Muscle of back (tissue), 13 donors: ENCODE results near the gene MYBL2. TPM values are rescaled to one million over a fixed set of nuclear protein-coding genes. Genes with fewer than 3 reads are reported as not detected.
"Not testable (repeated sequence)": the region's sequence is repeated elsewhere in the genome, so short reads cannot be mapped to it uniquely, and the experiment has no call there.

ENCODE experiments used
- DNase-seq, 3 donors: peaks; one replicate each; pipeline versions ENCODE4 v3.0.0 to v3.0.0-alpha.2; 2013
- long read RNA-seq, 9 donors: transcript quantifications; one replicate each; lab custom pipeline, GENCODE V29; 2026
- polyA plus RNA-seq, 10 donors: library from polyadenylated mRNA; unstranded; fragments of 120-200 nt; gene quantifications; one replicate each; pipeline ENCODE4 v1.2.1, GENCODE V29; 2013; ENCODE audit not compliant: insufficient read length in 10 of 10

Gene MYBL2
- 10 to 100 TPM; 10.8 to 26.4 (median 16.0) TPM for polyA plus RNA-seq
- long read RNA-seq, donor 1, partial matches to known transcripts, result 0 of 2 reads
- long read RNA-seq, donor 1, other reads (novel, unspliced or antisense), result 0 of 2 reads
- long read RNA-seq, donor 2, partial matches to known transcripts, result 0 of 3 reads
- long read RNA-seq, donor 2, other reads (novel, unspliced or antisense), result 0 of 3 reads
- long read RNA-seq, donor 3, result 0 reads
- long read RNA-seq, donor 4, result 0 reads
- long read RNA-seq, donor 5, partial matches to known transcripts, result 0 of 1 reads
- long read RNA-seq, donor 5, other reads (novel, unspliced or antisense), result 0 of 1 reads
- long read RNA-seq, donor 6, partial matches to known transcripts, result 0 of 1 reads
- long read RNA-seq, donor 6, other reads (novel, unspliced or antisense), result 0 of 1 reads
- long read RNA-seq, donor 7, result 0 reads
- long read RNA-seq, donor 8, partial matches to known transcripts, result 0 of 4 reads
- long read RNA-seq, donor 8, other reads (novel, unspliced or antisense), result 0 of 4 reads
- long read RNA-seq, donor 9, result 0 reads

DNA sequence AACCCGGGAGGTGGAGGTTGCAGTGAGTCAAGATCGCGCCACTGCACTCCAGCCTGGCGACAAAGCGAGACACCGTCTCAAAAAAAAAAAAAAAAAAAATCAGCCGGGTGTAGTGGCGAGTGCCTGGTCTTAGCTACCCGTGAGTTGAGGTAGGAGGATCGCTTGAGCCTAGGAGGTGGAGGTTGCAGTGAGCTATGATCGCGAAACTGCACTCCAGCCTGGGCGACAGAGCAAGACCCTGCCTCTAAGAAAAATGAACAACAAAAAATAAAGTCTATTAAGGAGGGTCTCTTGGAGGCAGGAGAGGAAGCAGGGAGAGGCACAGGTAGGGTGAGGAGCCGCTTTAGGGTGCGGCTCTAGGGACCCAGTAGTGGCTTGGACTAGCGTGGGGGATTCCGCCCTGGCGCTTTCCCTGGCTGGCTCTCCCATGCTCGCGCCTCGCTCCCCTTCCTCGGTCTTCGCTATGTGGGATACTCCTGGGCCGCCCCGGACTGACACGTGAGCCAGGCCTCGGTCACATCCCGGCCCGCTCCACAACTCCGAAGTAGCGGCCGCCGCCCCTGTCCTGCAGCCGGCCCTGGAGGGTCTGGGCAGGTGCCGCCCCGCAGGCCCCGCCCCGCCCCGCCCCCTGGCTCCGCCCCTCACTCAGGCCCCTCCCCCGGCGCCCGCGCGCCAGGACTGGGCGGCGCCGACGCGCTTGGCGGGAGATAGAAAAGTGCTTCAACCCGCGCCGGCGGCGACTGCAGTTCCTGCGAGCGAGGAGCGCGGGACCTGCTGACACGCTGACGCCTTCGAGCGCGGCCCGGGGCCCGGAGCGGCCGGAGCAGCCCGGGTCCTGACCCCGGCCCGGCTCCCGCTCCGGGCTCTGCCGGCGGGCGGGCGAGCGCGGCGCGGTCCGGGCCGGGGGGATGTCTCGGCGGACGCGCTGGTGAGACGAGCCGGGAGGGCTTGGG is at the start of gene MYBL2:
Gene MYBL2 (plus strand): TSS at position 739 of the 953 bp plus-strand sequence. CDS start 170 bp downstream, at position 909.
- peak; percentile 39 to 64 (median 52) for DNase-seq

GRCh38 chr20:43631598-43631997 is 35.3 kb upstream of the MYBL2 start:
- no peak for DNase-seq

- no peak for DNase-seq
Measured at GRCh38 chr20:43636429-43636828, 30.5 kb upstream of the MYBL2 start.

DNA sequence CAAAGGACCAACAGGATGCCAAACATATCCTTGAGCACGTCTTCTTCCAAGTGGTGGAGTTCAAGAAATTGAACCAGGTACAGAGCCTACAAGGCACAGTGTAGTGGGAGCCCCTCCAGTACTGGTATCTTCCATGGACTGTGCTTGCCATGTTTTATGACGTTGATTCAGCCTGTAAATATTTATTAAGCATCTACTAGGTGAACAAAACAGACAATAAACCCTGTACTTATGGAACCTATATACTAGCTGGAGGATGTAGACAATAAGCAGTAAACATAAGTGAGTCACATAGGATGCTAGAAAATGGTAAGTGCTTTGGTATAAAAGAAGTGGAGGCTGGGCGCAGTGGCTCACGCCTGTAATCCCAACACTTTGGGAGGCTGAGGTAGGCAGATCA is 24.4 kb upstream of the MYBL2 start:
- no peak for DNase-seq

- DNase-seq, result no peak
Measured at GRCh38 chr20:43650997-43651525, 15.9 kb upstream of the MYBL2 start.

- not testable (repeated sequence) for DNase-seq
Measured at GRCh38 chr20:43651650-43652184, 15.2 kb upstream of the MYBL2 start.

DNA sequence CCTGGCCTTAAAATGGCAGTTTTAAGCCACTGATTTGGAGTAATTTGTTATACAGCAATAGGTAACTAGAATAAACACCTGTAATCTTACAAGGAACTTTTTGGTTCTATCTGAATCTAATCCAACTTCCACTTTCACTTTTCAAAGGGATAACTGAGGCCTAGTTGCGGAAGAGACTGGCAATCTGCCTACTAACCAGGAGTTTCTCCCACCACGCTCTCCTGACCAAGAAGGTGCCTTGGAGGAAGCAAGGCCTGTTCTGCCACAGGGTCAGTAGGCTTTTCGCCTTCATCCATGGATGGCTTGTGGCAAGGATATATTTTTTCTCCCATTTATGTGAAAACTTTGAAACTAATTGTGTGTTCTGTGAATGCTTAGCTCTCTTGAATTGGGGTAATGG is 12.9 kb upstream of the MYBL2 start:
- DNase-seq, result no peak

GRCh38 chr20:43655176-43655575 is 11.7 kb upstream of the MYBL2 start:
- not testable (repeated sequence) for DNase-seq

- no peak for DNase-seq
Measured at GRCh38 chr20:43655937-43656336, 11.0 kb upstream of the MYBL2 start.

GRCh38 chr20:43658069-43658722 is 8.7 kb upstream of the MYBL2 start:
- DNase-seq, result peak in 1 of 3 donors; percentile 7

DNA sequence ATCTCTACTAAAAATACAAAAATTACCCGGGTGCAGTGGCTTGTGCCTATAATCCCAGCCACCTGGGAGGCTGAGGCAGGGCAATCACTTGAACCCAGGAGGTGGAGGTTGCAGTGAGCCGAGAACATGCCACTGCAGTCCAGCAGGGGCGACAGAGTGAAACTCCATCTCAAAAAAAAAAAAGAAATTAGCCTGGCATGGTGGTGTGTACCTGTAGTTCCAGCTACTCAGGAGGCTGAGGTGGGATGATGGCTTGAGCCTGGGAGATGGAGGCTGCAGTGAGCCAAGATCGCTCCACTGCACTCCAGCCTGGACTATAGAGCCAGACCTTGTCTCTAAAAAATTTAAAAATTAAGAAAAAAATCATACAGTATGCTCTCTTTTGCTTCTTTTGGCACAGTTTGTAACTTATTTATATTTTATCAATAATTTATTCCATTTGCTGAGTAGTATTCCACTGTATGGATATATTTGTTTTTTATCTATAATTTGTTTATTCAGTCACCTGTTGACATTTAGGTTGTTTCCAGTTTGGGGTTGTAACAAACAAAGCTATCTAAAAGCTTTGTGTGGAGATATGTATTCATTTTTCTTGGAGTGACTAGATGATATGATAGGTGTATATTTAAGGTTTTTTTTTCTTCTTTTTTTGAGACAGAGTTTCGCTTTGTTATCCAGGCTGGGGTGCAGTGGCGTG is 8.0 kb upstream of the MYBL2 start:
- no peak for DNase-seq

DNA sequence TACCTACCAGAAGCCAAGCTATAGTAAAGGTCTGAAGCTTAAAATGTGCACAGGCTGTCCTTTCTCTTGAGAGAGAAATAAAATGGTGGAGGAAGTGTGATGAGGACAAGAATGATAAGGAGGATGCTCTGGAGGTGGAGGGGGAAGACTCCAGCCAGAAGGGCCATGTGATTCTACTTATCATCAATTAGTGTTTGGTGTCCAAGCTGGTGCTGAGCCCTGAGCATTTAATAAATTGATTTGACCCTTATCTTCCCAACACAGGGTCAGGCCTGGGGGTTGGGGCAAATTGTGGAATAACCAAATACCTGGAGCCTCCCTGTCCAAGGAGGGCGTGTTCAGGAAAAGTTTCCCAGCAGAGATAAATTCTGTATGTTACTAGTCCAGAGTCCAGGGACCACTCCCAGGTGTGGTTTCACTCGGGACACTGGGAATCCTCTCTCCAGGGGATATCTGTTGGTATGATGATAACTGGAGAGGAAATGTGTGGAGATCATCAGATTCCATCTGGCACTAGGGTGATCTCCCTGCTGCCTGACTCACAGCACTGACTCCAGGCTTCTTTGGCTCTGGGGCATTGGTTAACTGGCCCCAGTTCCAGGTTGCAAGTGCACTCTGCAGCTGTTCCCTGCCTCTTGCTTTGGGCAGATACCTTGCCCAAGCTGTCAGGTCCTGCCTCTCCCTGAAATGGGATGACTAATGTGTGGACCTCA is 3.8 kb upstream of the MYBL2 start:
- no peak for DNase-seq

- DNase-seq, result no peak
Measured at GRCh38 chr20:43665466-43666176, 1.3 kb upstream of the MYBL2 start.

DNA sequence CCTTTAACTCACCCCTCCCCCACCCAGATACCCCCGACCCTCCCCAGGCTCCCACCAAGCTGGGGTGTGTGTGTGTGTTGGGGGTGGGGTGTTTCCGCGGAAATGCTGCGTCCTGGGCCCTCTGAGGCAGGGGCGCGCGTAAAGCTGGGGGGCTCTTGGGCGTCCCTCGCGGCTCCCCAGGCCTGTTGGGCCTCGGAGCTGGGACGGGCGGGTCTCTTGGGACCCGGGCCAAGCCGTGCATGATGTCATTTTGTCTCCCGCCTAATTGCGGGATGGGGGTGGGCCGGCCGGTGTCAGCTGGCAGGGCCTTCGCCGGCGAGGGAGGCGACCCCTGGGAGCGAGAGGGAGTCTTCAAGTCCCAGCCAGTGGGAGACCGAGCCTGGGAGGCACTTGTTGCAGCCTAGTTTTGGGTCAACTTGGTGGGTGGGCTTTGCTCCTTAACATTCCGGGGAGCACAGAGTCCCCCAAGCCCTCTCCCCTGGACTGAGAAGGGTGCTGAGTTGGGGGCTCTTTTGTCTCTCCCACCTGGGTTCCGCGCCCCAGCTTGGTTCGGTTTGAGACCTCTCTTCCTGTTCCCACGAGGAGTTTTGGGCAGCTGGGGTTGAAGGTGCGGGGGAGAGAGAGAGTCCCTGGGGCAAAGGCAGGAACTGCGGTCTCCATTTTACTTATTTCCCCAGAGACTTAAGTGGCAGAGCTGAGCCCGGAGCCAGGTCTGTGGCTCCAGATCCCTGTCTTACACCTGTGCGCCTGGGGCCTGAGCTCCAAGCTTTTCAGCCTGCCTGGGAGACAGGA is 623 bp downstream of the MYBL2 start:
- DNase-seq, result peak in 1 of 3 donors; percentile 36

DNA sequence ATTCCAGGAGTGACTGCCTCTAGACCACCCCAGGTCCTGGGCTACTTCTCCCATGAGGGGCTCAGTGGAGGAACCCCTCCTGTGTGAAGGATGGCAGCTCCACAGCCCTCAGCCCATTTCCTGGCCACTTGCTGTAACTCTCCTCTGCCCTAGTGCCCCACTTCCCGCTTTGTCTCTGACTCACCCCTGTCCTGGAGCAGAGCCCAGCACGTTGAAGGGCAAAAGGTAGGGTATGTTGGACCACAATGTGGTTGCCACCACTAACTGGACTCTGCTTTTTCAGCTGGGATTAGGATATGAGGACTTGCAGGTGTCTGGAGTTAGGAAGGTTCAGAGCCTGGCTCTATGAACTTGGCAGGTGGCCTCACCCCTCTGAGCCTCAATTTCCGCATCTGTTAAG is 2.4 kb downstream of the MYBL2 start:
- DNase-seq, result no peak

DNA sequence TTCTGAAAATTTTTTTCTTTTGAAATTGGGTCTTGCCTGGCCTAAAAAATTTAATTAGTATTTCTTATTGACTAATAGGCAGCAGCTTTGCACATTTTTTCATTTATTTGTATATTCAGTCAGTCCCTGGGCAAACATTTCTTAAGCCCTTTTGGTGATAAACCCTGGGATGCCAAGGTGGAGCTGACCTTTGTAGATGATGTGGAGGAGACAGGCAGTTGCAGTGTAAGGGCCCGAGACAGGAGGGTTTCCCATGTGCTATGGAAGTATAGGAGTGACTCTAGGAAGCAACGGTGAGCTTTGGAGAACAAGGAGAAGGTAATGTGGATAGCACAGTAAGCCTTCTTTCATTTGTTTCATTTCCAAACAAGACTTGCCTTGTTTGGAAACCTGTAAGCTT is 3.5 kb downstream of the MYBL2 start:
- no peak for DNase-seq

DNA sequence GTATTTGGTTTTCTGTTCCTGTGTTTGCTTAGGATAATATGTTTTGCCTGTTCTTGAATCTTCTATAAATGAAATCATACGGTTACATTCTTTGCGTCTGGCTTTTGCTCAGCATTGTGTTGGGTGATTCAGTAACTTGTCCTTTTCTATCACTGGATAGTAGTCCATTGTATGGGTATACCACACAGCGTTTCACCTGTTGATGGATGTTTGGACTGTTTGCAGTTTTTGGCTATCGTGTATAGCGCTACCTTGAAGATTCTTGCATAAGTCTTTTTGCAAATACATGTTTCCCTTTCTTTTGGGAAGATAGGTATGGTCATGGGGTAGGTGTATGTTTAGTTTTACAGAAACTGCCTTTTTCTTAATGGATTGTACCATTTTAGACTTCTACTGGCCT is 9.5 kb downstream of the MYBL2 start:
- no peak for DNase-seq

GRCh38 chr20:43680981-43681380 is 14.1 kb downstream of the MYBL2 start:
- peak in 1 of 3 donors; percentile 85 for DNase-seq
